H9 (cell line): ENCODE measurements around the gene EHF. TPM values are rescaled to one million over a fixed set of nuclear protein-coding genes. Genes with fewer than 3 reads are reported as not detected.

Experiments used
- DNase-seq: peaks from one replicate; pipeline ENCODE4 v3.0.0-alpha.2; 2017
- H2AFZ ChIP-seq: one replicate; pipeline ENCODE4 v1.6.1; 2013; ENCODE audit warnings: mild to moderate bottlenecking, low read length, control low read depth, moderate library complexity
- H2AK5ac ChIP-seq: 2 replicates; pipeline ENCODE4 v1.6.1; 2013; ENCODE audit warnings: low read length, control low read depth, mixed read lengths; ENCODE audit not compliant: insufficient read length
- H2BK120ac ChIP-seq: one replicate; pipeline ENCODE4 v1.6.1; 2013; ENCODE audit warnings: low read depth, mild to moderate bottlenecking, low read length, control low read depth, inconsistent platforms; ENCODE audit not compliant: poor library complexity, severe bottlenecking
- H2BK12ac ChIP-seq: 2 replicates; pipeline ENCODE4 v1.6.1; 2013; ENCODE audit warnings: low read length, control low read depth, mixed read lengths, low read depth; ENCODE audit not compliant: insufficient read length
- H2BK15ac ChIP-seq: 2 replicates; pipeline ENCODE4 v1.6.1; 2013; ENCODE audit warnings: low read depth, low read length, control low read depth
- H2BK20ac ChIP-seq: one replicate; pipeline ENCODE4 v1.6.1; 2013; ENCODE audit warnings: low read depth, mild to moderate bottlenecking, low read length, control low read depth, inconsistent platforms; ENCODE audit not compliant: poor library complexity, severe bottlenecking
- H2BK5ac ChIP-seq: 2 replicates; pipeline ENCODE4 v1.6.1; 2013; ENCODE audit warnings: low read length, control low read depth, mixed read lengths; ENCODE audit not compliant: insufficient read length
- H3K14ac ChIP-seq: 2 replicates; pipeline ENCODE4 v1.6.1; 2013; ENCODE audit warnings: low read length, control low read depth; ENCODE audit not compliant: insufficient read depth
- H3K18ac ChIP-seq: 2 replicates; pipeline ENCODE4 v1.6.1; 2013; ENCODE audit warnings: low read depth, mild to moderate bottlenecking, mixed read lengths, low read length, control low read depth; ENCODE audit not compliant: insufficient read length
- H3K23ac ChIP-seq: 2 replicates; pipeline ENCODE4 v1.6.1; 2013; ENCODE audit warnings: low read length, control low read depth, mixed read lengths, low read depth; ENCODE audit not compliant: insufficient read length
- H3K23me2 ChIP-seq: 2 replicates; pipeline ENCODE4 v1.6.1; 2013; ENCODE audit warnings: low read depth, mild to moderate bottlenecking, mixed read lengths, low read length, control low read depth; ENCODE audit not compliant: insufficient read length, poor library complexity, severe bottlenecking
- H3K27ac ChIP-seq: 2 replicates; pipeline ENCODE4 v1.5.1; 2013; ENCODE audit warnings: low read length, control low read depth, mixed read lengths, low read depth; ENCODE audit not compliant: insufficient read length
- H3K27me3 ChIP-seq: 2 replicates; pipeline ENCODE4 v1.6.1; 2013; ENCODE audit warnings: low read length, control low read depth, inconsistent platforms; ENCODE audit not compliant: insufficient read depth
- H3K4ac ChIP-seq: 2 replicates; pipeline ENCODE4 v1.6.1; 2013; ENCODE audit warnings: low read depth, mild to moderate bottlenecking, control low read depth, inconsistent platforms, low read length, moderate library complexity
- H3K4me1 ChIP-seq: 2 replicates; pipeline ENCODE4 v1.6.1; 2013; ENCODE audit warnings: low read length, control low read depth, inconsistent platforms; ENCODE audit not compliant: insufficient read depth
- H3K4me2 ChIP-seq: 2 replicates; pipeline ENCODE4 v1.6.1; 2013; ENCODE audit warnings: low read length, control low read depth, mixed read lengths; ENCODE audit not compliant: insufficient read length, insufficient read depth
- H3K56ac ChIP-seq: 2 replicates; pipeline ENCODE4 v1.6.1; 2013; ENCODE audit warnings: low read depth, mild to moderate bottlenecking, mixed read lengths, low read length, control low read depth; ENCODE audit not compliant: insufficient read length
- H3K79me1 ChIP-seq: 2 replicates; pipeline ENCODE4 v1.6.1; 2013; ENCODE audit warnings: low read depth, mild to moderate bottlenecking, moderate library complexity, low read length, control low read depth, inconsistent platforms; ENCODE audit not compliant: insufficient read depth, poor library complexity, severe bottlenecking
- H3K79me2 ChIP-seq: 2 replicates; pipeline ENCODE4 v1.6.1; 2013; ENCODE audit warnings: low read length, control low read depth, inconsistent platforms; ENCODE audit not compliant: insufficient read depth
- H3K9ac ChIP-seq: 2 replicates; pipeline ENCODE4 v1.6.1; 2013; ENCODE audit warnings: low read length, control low read depth, mixed read lengths; ENCODE audit not compliant: insufficient read length; ENCODE audit errors: extremely low read depth
- H3K9me3 ChIP-seq: one replicate; pipeline ENCODE4 v1.6.1; 2013; ENCODE audit warnings: low read depth, low read length, inconsistent platforms; ENCODE audit not compliant: control insufficient read depth
- H3T11ph ChIP-seq: one replicate; pipeline ENCODE4 v1.6.1; 2013; ENCODE audit warnings: mild to moderate bottlenecking, low read length, control low read depth, inconsistent platforms
- H4K20me1 ChIP-seq: one replicate; pipeline ENCODE4 v1.6.1; 2013; ENCODE audit not compliant: control insufficient read depth, insufficient read length, insufficient read depth
- H4K5ac ChIP-seq: 2 replicates; pipeline ENCODE4 v1.6.1; 2013; ENCODE audit warnings: low read depth, mild to moderate bottlenecking, mixed read lengths, low read length, control low read depth; ENCODE audit not compliant: insufficient read length
- H4K8ac ChIP-seq: replicated peaks from 2 replicates; pipeline ENCODE4 v1.6.1; 2013; ENCODE audit warnings: low read length, control low read depth, mixed read lengths, low read depth; ENCODE audit not compliant: insufficient read length
- H4K91ac ChIP-seq: 2 replicates; pipeline ENCODE4 v1.6.1; 2013; ENCODE audit warnings: low read depth, mild to moderate bottlenecking, moderate library complexity, mixed read lengths, low read length, control low read depth; ENCODE audit not compliant: insufficient read length
- H3K27ac Mint-ChIP-seq, 3 experiments: 2 replicates in 2 of 3; 3 replicates in 1 of 3; pipeline ENCODE4 v1.8.0; 2020 to 2021; ENCODE audit warnings: mixed read lengths in 3 of 3, mild to moderate bottlenecking in 1 of 3, moderate library complexity in 1 of 3
- H3K27me3 Mint-ChIP-seq: 2 replicates; pipeline ENCODE4 v1.8.0; 2021; ENCODE audit warnings: low read depth, mild to moderate bottlenecking, moderate library complexity, mixed read lengths
- H3K36me3 Mint-ChIP-seq, 3 experiments: 2 replicates in 2 of 3; 3 replicates in 1 of 3; pipeline ENCODE4 v1.8.0; 2020 to 2021; ENCODE audit warnings: low read depth in 3 of 3, mixed read lengths in 3 of 3; ENCODE audit not compliant: insufficient read depth in 1 of 3
- H3K4me1 Mint-ChIP-seq, 2 experiments: 2 replicates each; pipeline ENCODE4 v1.8.0; 2020; ENCODE audit warnings: mixed read lengths in 2 of 2
- H3K4me3 Mint-ChIP-seq, 2 experiments: 2 replicates in 1 of 2; 3 replicates in 1 of 2; pipeline ENCODE4 v1.8.0; 2020 to 2021; ENCODE audit warnings: mild to moderate bottlenecking in 2 of 2, mixed read lengths in 2 of 2, moderate library complexity in 1 of 2
- H3K9me3 Mint-ChIP-seq, 2 experiments: 2 replicates in 1 of 2; 3 replicates in 1 of 2; pipeline ENCODE4 v1.8.0; 2020; ENCODE audit warnings: mild to moderate bottlenecking in 2 of 2, mixed read lengths in 2 of 2, moderate library complexity in 1 of 2
- WGBS: extraction: QIAGEN DNeasy Blood & Tissue Kit; methylation state at CpG from one replicate; pipeline ENCODE4 v1.1.7; 2013; ENCODE audit warnings: missing lambda C conversion rate, low lambda C conversion rate, mixed read lengths; ENCODE audit not compliant: insufficient read length; ENCODE audit errors: extremely low coverage; 5-methylcytosine and 5-hydroxymethylcytosine counted together
- total RNA-seq: library from RNA; stranded (reverse); gene quantifications from 2 replicates; pipeline ENCODE4 v1.2.1, GENCODE V29; 2021
- TF ChIP-seq, protein P1 (sequence below): fragments of 200-600 bp; sonication (generic); conservative IDR thresholded peaks from 3 replicates; pipeline ENCODE4 v1.8.0; 2021; ENCODE audit warnings: antibody characterized with exemption, mild to moderate bottlenecking

EHF gene
- total RNA-seq, 1 experiment from 2014 or later: not detected

DNA sequence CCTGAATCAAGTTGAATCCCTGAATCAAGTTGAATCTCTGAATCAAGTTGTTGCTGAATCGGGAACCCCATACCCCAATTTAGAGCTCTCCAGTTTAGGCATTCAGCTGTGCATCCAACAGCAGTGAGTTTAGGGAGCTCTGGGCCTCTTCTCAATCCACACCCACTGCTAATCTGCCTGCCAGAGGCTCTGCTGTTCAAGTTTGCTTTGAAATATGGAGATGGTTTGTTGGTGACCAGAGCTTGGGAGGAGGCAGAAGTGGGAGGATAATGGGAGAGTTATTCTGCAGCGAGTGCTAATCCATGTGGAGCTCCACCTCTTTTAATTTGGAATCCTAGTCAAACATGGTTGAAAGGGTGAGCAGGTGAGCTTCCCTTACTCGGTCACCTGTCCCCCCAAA, 22.4 kb downstream of the EHF start:
- H2AK5ac ChIP-seq: no peak overlapping the region
- no peak overlapping the region for H3K9ac ChIP-seq
- no peak overlapping the region for H3K56ac ChIP-seq
- H3K27ac ChIP-seq: no peak overlapping the region
- no peak overlapping the region for H3K14ac ChIP-seq
- no peaks in the 10 kb centered on the region for H3K79me1 ChIP-seq
- Mint-ChIP-seq H3K27me3 (no peaks in the 10 kb centered on the region; the same call in 1 of the 2 replicates), H3K4me3 (no peak overlapping the region), H3K9me3 (no peaks in the 10 kb centered on the region), H3K4me1 (peaks cover 20 to 30% of the 10 kb centered on the region in 2 experiments), H3K27ac (no peak overlapping the region), H3K36me3 (no peaks in the 10 kb centered on the region; a peak in 1 of 7 replicates)
- H2BK12ac ChIP-seq: no peak overlapping the region
- H3K18ac ChIP-seq: no peak overlapping the region
- H2BK5ac ChIP-seq: no peak overlapping the region
- no peak overlapping the region for H4K91ac ChIP-seq
- no CpG with 5 or more reads among the region's 3 CpGs for WGBS
- no peak overlapping the region for H3K4ac ChIP-seq
- TF ChIP-seq, protein P1, sequence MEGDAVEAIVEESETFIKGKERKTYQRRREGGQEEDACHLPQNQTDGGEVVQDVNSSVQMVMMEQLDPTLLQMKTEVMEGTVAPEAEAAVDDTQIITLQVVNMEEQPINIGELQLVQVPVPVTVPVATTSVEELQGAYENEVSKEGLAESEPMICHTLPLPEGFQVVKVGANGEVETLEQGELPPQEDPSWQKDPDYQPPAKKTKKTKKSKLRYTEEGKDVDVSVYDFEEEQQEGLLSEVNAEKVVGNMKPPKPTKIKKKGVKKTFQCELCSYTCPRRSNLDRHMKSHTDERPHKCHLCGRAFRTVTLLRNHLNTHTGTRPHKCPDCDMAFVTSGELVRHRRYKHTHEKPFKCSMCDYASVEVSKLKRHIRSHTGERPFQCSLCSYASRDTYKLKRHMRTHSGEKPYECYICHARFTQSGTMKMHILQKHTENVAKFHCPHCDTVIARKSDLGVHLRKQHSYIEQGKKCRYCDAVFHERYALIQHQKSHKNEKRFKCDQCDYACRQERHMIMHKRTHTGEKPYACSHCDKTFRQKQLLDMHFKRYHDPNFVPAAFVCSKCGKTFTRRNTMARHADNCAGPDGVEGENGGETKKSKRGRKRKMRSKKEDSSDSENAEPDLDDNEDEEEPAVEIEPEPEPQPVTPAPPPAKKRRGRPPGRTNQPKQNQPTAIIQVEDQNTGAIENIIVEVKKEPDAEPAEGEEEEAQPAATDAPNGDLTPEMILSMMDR: no peak
- no peaks in the 10 kb centered on the region for H3K9me3 ChIP-seq
- H3K79me2 ChIP-seq: no peaks in the 10 kb centered on the region
- H3K4me2 ChIP-seq: no peak overlapping the region
- no peak overlapping the region for H4K8ac ChIP-seq
- H3K23ac ChIP-seq: no peak overlapping the region
- no peak overlapping the region for H2BK120ac ChIP-seq
- H3K4me1 ChIP-seq: no peaks in the 10 kb centered on the region
- no peak overlapping the region for H3T11ph ChIP-seq
- no peak overlapping the region for H2BK15ac ChIP-seq
- H2BK20ac ChIP-seq: no peak overlapping the region
- H4K20me1 ChIP-seq: no peaks in the 10 kb centered on the region
- H2AFZ ChIP-seq: no peak overlapping the region
- H4K5ac ChIP-seq: no peak overlapping the region
- H3K23me2 ChIP-seq: no peaks in the 10 kb centered on the region
- no peaks in the 10 kb centered on the region for H3K27me3 ChIP-seq
- no peak for DNase-seq
